ENCODE data around the gene USHBP1. TPM values are rescaled to one million over a fixed set of nuclear protein-coding genes. Genes with fewer than 3 reads are reported as not detected.

The USHBP1 gene
- total RNA-seq, 4 donors from 2014 or later: 3.4 to 39.9 (median 4.8) TPM

DNA sequence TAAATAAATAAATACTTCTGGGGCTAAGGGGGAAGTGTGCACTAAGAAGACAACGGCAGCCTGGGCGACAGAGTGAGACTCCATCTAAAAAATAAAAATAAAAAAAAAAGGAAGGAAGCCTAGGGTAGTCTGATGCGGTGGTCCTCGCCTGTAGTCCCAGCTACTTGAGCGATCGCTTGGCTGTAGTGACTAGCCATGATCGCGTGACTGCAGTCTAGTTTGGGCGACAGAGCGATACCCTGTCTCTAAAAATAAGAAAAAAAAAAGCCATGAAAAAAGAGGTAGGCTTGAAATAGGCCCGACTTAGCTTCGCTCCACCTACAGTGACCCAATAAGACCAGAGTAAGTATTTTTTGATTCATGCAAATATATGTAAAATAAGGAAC, 2.0 kb upstream of the USHBP1 start:
- no peak for TF ChIP-seq CTCF (IDR thresholded peaks at IDR 0.05; ENCODE audit: low read depth)

- no peak for TF ChIP-seq CTCF (IDR thresholded peaks at IDR 0.05; ENCODE audit: low read depth)
Observed at GRCh38 chr19:17266026-17266425, 1.5 kb upstream of the USHBP1 start.

DNA sequence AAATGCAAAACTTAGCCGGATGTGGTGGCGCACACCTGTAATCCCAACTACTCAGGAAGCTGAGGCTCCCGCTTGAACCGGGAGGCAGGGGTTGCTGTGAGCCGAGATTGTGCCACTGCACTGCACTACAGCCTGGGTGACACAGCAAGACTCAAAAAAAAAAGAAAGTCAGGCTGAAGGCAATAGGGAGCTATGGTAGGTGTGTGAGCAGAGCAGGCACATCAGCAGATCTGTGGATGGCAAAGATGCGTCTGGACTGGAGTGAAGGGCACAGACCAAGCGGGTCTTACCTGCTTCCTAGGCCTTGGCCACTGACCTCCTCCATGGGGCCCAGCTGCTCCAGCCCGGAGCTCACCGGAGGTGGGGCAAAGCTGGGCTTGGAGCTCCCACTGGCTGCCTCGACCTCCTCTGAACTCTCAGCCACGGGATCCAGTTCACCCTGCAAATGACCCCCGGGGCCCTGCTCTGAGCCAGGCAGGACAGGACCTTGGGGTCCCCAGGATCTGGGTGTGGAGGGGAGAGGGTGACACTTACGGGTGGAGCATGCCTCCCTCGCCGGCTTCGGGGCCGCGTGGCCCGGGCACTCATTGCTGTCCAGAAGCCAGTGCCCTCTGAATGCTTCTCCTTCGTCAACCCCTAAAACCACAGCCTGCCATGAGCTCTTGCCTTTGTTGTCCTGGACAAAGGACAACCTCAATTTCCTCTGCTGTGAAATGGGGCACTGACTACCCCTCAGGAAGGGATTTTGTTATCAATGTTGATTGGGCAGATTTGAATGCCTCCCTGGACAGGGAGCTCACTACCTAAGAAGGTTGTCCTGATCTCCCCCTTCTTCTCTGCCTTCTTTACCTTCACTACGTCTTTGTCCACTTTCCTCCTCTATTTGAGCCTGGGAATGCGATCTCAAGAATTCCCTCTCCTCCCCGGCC, 569 bp downstream of the USHBP1 start:
- no peak for TF ChIP-seq CTCF (IDR thresholded peaks at IDR 0.05; ENCODE audit: low read depth)

GRCh38 chr19:17262557-17262956, 2.0 kb downstream of the USHBP1 start:
- no peak for TF ChIP-seq CTCF (IDR thresholded peaks at IDR 0.05; ENCODE audit: low read depth)

DNA sequence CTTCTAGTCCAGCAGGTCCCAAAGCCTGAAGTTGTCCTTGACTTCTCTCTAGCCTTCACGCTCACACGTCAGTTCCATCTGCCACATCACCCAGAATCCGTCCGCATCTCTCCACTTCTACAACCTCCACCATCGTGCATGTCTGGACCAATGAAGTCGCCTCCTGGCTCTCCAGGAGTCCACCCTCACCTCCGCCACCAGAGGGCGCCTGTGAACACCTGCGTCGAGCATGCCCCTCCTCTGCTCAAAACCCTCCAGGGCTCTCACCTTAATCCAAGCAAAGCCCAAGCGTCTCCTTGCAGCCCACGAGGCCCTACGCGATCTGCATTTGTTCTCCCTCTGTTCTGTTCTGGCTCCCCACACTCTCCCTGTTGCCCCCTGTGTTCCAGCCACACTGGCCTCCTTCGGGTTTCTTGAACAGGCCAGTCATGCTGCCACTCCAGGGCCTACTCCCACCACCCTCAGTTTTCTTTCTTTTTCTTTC, 3.7 kb downstream of the USHBP1 start:
- no peak for TF ChIP-seq CTCF (IDR thresholded peaks at IDR 0.05; ENCODE audit: low read depth)

- no peak for TF ChIP-seq CTCF (IDR thresholded peaks at IDR 0.05; ENCODE audit: low read depth)
Observed at GRCh38 chr19:17259934-17260333, 4.6 kb downstream of the USHBP1 start.

GRCh38 chr19:17259118-17259780, 5.3 kb downstream of the USHBP1 start:
- no peak for TF ChIP-seq CTCF (IDR thresholded peaks at IDR 0.05; ENCODE audit: low read depth)
